Fibroblast of pulmonary artery (primary cell): Measurements from ENCODE around the gene LRMDA.
A peak's percentile ranks its signal among the peaks of the same experiment; 100 is the strongest.

ENCODE experiments used
- DNase-seq: peaks from one replicate; pipeline ENCODE4 v3.0.0-alpha.2; 2010; ENCODE audit warnings: low read depth
- H3K4me3 ChIP-seq: replicated peaks from 2 replicates; pipeline ENCODE4 v1.5.1; 2011; ENCODE audit warnings: low read depth, mild to moderate bottlenecking, control low read depth, low read length, moderate library complexity
- TF ChIP-seq, protein P1 (sequence below): IDR thresholded peaks from 2 replicates; pipeline ENCODE4 v1.5.1; 2011; ENCODE audit warnings: mild to moderate bottlenecking, control low read depth, low read length, inconsistent platforms; ENCODE audit errors: missing control alignments

Gene LRMDA

DNA sequence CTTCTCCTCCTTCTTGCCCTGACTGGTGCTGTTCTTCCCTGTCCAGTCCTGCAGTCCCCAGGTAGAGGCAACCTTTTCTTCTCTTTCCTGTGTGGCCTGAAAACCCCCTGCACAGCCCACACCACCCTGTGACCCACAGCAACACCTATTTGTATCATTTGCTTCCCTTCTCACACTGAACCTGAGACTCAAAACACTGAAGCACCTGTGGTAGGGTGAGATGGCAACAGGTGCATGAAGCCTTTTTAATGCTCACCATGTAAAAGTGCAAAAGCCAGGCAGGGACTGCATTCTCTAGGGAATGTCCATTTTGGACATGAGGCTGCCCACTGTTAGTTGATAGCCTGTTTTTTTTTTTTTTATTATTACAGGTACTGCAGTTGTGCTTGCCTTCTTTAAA, 71.4 kb downstream of the LRMDA start:
- no peak for DNase-seq
- TF ChIP-seq, protein P1, sequence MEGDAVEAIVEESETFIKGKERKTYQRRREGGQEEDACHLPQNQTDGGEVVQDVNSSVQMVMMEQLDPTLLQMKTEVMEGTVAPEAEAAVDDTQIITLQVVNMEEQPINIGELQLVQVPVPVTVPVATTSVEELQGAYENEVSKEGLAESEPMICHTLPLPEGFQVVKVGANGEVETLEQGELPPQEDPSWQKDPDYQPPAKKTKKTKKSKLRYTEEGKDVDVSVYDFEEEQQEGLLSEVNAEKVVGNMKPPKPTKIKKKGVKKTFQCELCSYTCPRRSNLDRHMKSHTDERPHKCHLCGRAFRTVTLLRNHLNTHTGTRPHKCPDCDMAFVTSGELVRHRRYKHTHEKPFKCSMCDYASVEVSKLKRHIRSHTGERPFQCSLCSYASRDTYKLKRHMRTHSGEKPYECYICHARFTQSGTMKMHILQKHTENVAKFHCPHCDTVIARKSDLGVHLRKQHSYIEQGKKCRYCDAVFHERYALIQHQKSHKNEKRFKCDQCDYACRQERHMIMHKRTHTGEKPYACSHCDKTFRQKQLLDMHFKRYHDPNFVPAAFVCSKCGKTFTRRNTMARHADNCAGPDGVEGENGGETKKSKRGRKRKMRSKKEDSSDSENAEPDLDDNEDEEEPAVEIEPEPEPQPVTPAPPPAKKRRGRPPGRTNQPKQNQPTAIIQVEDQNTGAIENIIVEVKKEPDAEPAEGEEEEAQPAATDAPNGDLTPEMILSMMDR: no peak
- H3K4me3 ChIP-seq: no peak overlapping the region

GRCh38 chr10:75505293-75505692, 73.9 kb downstream of the LRMDA start:
- H3K4me3 ChIP-seq: no peak overlapping the region
- no peak for DNase-seq
- TF ChIP-seq, protein P1: no peak

- TF ChIP-seq, protein P1: no peak
- DNase-seq: no peak
- no peak overlapping the region for H3K4me3 ChIP-seq
Measured at GRCh38 chr10:75505840-75506506, 74.5 kb downstream of the LRMDA start.

- H3K4me3 ChIP-seq: no peak overlapping the region
- TF ChIP-seq, protein P1: no peak
- DNase-seq: no peak
Measured at GRCh38 chr10:75506930-75507329, 75.5 kb downstream of the LRMDA start.

DNA sequence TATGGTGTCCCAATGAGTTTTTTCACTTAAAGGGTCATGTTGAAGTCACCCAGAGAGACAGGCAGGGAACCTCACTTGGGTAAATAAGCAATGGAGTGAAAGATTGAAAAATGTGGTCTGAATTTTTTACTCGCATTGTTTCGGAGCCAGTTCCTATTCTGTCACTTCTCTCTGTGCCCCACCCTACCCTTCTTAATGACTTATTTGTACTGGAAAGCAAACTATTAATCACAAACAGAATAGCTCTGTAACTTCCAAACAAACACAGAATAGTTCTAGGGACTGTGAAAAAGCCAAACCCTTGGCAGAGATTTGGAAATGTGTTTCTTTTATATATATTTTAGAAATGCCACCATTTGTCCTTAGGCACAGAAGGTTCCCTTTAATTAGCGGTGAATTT, 76.0 kb downstream of the LRMDA start:
- H3K4me3 ChIP-seq: no peak overlapping the region

DNA sequence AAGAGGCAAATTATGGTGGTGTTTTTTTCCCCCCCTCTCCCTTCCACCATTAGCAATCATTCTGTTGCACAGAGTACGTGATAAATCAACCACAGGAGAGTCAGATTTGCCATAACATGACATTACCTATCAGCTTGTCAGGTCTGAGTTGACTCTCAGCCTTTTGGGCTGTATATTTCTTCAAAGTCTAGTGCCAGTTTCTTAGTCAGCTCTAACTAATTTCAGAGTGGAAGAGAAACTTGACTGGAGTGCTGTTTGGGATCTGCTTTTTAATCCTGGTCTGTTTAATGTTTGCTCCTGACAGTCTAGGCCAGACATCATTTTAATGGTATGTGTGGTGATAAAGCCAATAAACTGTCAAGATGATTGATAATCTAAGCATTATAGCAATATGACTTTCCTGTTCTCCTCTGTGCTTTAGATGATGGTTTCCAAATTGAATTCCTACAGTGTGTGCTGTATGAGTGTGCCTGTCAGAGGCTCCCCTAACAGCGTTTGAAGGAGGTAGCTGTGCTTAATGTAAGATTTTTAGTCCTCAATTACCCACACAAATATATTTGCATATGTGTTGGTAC, 76.9 kb downstream of the LRMDA start:
- TF ChIP-seq, protein P1: no peak
- DNase-seq: peak; percentile 74
- no peak overlapping the region for H3K4me3 ChIP-seq

More for the DNA sequence above, 76.0 kb downstream of the LRMDA start:
- no peak for DNase-seq
- TF ChIP-seq, protein P1: no peak
